Effector CD8-positive, alpha-beta T cell (primary cell): Measurements from ENCODE around the gene KLHL22.

ENCODE experiments used
- DNase-seq: peaks from one replicate; lab custom pipeline; 2025; lab: John Stamatoyannopoulos, UW

The KLHL22 gene

DNA sequence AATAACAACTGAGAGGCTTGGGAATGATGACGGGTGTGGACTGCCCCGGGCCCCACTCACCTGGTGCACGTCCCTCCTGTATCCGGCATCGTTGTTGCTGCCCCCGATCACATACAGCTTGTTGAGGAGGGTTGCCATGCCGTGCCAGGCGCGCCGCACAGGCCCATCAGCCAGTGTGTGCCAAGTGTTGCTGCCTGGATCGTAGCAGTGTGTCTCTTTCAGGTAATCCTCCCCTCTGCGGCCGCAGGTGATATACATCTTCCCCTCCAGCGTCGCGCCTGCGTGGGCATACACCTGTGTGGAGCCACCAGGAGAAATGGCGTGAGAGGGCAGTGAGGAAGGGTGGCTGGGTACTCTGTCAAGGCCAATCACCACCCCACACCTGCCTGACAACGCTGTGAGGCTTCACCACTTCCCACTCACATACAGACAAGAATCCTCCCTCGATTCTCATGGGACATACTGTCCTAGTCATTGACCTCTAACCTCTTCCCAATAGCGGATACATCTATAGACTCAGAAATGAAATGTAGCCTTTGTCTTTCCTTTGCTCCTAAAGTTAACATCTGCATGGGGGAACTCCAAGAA, 49.1 kb downstream of the KLHL22 start:
- no peak for DNase-seq

DNA sequence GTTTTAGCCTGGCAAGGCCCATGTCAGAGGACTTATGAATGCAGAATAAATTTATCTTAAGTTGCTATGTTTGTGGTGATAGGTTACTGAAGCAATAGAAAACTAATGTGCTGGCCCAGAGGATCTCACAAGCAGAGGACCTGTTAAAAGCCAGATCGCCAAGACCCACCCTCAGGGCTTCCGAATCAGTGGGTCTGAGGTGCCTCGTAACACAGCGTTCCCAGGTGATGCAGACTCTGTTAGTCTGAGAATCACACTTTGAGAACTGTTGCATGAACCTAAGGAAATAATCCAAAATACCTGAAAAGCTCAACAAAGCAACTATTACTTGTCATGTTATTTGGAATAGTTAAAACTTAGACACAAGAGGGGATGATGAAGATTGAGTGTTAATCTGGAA, 51.3 kb downstream of the KLHL22 start:
- no peak for DNase-seq

DNA sequence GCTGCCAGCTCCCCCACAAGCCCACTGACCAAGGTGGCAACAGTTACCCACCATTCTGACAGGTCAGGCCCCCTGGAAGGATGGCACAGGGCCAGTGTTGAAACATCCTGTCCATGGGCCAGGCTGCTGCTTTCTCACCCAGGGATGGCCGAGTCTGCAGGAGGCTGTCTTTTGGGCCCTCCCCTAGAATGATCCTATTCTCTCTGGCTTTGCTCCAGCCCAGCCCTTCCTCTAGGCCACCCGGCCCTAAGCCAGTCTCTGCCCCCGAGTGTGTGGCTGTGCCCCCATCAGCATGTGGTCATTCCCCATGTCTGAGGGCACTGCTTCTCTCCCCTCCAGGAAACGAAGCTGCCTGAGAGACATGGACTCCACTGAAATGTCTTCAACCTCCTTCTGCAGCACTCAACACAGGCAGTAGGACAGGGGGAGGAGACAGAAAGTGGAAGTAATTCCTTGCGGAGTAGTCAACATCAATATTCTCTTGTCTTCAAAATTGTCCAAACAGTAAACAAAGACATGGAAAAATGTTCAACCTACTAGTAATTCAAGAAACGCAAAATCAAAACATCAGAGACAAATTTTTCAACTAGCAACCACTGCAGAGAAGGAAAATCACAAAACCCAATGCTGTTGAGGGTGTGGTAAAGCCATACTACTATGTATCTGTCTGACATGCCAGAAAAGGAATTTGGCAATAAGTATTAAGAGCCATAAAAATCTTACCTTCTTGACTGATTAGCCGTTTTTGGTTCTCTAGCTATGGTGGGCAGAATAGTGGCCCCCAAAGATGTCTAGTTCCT, 52.9 kb downstream of the KLHL22 start:
- no peak for DNase-seq

DNA sequence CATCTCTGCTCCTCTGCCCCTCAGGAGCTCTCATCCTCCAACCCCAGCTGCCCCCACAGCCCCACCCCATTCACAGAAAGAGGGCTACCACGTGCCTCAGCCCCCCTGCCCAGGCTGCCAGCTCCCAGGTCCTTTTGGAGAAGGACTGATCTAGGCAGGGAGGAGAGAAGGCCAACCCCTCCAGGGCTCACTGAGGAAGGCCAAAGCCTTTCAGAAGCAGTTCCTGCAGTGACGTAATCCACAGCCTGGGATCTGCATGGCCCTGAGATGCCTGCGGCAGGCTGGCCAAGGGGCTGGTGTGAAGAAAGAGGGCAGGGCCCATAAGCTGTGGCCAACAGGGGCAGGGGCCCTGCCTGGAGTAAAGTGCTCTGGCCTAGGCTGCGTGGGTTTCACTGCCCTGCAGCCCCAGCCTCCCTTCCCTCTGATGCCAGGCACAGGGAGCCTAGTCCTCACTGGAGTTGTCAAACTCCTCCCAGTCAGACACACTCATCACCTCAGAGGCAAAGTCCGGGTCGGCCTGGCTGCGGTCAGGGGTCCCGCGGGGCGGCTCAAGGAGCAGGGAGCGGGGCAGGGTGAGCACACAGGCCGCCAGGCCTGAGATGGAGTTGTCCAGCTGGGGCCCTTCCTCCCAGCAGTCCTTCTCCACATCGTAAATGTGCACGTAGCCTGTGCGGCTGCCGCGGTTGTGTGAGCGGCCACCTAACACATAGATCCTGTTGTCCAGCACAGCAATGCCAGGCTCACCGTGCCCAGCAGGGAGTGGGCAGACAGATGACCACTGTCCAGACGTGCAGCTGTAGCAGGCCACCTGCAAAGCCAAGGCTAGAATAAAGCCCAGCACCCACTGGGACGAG, 53.7 kb downstream of the KLHL22 start:
- no peak for DNase-seq

DNA sequence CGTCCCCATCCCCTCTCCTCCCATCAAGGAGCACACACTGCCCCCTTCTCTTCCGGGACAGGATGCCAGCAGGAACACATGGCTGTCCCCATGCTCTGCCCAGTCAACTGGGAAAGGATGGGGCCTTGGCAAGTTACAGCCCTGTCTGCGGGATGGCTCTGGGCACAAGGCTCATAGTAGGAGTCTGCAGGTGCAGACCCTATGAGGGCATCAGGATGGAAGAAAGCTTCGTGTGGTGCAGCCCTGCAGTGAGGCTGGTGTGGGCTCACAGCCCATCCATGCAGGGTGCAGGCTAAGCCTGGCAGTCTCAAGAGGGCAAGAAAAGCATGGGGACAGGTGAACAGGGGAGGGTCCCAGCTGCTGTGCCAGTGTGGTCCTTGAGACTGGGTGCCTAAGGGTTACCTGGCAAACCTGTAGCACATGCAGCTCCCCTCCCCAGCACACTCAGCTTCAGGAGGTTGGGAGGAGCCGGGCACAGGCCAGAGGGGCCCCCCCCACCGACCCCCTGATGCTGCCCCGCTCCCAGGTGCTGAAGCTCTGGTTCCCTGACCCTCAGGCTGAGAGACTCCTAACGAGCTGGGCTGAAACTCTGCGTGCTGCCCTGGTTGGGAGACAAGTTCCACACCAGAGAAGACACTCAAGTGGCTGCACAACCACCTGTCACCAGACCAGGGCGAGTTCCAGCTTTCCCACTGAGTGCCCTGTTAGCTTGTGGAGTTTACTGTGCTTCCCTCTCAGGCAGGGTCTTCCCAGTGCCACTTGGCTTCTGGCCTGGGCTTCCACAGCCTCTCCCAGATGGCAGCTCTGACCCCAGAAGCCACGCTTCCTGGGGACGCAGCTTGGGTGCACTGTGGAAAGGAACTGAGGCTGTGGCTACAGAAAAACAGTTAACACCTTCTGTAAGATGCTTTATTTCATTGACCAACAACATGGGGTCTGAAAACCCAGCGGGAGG, 54.7 kb downstream of the KLHL22 start:
- no peak for DNase-seq

DNA sequence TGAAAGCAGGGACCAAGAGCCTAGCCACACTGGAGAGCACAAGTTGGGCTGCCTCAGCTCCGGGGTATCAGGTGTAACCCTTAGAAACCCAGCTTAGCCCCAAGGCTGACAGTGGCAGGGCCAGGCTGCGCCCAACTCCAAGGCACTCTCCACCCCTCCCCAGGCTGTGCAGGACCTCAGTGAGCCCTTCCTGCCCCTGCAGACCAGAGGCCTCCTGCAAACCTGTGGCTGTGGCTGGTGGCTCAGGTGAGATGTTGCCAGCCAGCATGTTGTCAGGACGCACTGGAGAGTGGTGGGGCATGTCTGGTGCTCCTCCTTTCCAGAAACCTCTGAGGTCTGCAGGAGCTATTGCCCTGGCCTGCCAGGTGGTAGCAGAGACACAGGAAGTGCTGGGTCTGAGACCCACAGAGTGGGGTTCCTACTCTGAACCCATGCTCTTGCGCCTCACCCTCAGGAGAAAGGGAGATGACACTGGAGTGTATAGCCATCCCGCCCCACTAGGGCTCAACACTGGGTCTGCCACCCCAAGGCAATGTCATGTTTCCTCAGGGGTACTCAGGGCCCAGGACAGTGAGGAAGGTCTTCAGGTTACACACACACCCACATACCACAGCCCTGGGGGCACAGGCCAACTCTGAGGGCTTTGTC, 55.5 kb downstream of the KLHL22 start:
- DNase-seq: no peak

DNA sequence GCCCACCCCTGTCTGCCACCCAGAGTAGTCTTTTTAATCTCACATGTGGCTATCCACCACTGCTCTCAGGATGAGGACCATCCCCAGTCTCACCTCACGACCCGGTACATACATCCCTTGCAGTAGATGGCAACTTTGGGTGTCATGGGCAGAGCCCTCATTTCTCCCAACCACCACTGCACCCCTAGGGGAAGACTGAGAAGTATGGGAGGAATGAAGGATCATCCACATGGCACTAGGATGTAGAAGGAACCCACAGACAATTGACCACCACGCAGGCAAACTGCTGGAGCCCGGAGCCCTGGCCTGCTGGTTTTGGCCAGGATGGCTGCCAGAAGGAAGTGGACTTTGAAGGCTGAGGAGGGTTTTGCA, 56.1 kb downstream of the KLHL22 start:
- DNase-seq: no peak

DNA sequence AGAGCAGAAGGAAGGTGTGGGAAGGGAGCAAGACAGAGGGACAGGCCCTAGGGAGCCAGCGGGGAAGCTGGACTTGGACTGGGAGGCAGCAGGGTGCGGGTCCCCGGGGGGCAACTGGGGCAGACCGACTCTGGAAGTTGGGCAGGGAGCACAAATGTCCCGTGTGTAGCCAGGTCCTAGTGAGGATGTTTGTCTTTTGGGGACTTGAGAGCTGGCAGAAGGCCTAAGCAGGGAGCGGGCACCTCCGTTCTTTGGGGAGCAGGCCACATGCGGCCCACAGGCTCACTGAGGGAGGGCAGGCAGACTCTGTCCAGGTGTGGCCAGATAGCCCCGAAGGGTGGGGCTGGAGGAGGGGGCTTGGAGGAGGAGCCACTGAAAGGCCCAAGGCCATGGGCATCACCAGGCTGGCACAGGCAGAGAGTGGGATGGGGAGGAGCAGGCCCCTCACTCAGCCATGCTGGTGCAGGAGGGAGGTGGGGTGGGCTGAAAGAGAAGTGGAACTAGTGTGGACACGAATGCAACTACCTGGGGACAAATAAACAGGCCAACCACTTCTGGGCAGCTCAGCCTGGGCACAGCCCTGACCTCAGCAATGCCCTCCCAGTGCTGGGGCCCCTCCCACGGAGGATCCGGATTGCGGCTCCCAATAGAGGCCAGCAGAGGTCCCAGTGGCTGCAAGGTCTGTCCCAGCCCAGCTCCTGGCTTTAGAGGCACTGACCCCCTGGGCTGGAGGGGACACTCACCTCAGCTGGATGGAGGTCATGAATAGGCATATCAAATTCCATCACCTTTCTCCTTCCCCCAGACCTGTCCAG, 56.7 kb downstream of the KLHL22 start:
- DNase-seq: no peak

DNA sequence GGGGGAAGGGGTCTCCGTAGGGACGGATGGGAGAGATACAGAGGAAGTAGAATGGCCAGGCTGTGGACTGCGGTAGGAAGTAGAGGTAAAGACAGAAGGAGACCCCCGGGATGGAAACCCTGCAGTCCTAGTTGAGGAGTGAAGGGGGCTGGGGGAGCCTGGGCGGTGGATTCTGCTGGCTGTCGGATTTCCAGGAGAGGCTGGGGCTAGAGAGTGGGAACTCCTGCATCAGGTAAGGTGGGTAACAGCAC, 57.2 kb downstream of the KLHL22 start:
- no peak for DNase-seq

DNA sequence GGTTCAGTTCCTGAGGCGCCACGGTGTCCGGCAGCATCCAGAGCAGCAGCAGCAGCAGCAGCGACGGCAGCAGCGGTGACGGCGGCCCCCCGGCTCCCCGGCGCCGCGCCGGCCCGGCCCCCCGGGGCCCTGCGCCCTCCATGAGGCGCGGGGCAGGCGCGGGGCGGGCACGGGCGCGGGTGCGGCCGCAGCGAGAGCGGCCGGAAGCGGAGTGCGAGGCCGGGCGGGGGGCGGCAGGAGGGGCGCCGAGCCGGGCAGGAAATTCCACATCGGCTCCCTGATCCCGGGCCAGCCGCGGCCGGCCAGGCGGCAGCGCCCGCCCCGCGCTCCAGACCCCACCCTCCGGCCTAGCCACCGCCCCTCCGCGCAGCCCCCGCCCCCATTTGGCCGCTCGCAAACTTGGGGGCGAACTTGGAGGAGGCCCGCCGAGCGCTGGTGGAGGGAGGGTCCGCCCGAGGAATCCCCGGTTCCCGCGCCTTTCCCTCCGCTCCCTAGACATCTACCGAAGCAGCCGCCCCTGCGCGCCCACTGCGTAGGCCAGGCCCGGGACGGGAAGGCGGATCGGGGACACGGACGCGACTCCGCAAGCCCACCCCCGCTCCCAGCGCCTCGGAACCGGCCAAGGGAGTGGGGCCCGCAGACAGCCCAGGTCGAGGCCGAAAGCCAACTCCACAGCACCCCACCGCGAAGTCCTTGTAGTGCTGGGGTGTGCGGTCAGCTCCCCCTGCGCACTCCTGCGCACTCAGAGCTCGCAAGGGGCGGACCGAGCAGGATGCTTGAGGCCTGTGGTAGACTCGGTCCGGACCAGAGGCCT, 57.8 kb downstream of the KLHL22 start, which contains the start of gene SCARF2:
TSS of gene SCARF2 (minus strand) at position 213 of the 814 bp plus-strand sequence. CDS start at position 142, 71 bp downstream.
- no peak for DNase-seq

DNA sequence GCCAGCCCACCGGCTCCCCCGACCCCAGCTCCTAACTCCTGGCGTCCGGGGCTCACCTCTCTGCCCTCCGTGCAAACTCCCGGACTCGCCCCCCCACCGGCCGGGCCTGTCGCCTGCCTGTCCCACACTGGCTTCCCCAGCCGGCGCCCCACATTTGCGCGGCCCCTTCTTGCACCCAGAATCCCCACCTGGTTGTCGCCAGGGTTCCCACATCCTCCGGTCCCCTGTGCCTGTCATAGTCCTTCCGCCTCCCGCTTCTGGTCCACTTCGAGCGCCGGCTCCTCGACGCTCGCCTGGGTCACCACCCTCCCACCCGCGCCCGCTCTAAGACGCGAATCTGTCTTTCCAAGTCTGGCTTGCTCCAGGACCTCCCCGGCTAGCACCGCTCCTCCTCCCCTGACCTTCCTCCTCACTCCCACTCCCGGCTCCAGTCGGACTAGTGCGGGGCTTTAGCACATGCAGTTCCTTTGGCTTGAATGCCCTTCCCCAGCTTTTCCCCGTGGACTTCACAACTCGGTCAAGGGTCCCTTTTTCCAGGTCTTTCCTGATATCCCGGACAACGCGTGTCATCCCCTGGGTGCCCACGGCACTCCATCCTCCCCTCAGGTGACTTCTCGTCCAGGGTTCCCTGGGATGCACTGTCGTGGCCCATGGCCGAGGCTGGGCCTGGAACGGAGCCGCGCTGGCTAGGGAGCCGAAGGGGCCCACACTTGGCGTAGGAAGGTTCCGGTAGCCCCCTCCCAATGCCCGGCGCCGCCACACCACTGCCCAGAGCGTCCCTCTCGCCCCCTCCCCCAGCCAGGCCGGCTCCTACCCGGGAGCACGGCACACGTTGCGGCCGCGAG, 58.6 kb downstream of the KLHL22 start:
- no peak for DNase-seq

DNA sequence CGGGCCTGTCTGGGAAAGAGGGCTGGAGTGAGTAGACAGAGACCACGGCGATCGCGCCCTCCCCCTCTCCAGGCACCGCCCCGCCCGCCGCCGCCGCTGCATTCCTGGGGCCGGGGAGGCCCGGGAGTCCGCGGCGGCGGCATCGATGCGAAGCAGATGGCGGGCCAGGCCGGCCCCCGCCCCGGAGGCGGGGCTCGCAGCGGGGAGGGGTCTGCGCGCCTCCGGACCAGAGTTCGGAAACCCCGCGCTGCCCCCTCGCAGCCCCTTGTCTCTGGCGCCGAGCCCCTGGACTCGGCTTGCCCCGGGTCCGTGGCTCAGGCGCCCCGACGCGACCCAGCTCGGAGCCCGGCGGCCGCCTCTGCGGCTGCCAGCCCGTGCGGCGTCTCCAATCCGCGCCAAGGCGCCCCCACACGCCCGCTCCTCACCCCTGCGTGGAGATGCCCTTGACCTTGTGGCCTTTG, 59.3 kb downstream of the KLHL22 start:
- DNase-seq: no peak

DNA sequence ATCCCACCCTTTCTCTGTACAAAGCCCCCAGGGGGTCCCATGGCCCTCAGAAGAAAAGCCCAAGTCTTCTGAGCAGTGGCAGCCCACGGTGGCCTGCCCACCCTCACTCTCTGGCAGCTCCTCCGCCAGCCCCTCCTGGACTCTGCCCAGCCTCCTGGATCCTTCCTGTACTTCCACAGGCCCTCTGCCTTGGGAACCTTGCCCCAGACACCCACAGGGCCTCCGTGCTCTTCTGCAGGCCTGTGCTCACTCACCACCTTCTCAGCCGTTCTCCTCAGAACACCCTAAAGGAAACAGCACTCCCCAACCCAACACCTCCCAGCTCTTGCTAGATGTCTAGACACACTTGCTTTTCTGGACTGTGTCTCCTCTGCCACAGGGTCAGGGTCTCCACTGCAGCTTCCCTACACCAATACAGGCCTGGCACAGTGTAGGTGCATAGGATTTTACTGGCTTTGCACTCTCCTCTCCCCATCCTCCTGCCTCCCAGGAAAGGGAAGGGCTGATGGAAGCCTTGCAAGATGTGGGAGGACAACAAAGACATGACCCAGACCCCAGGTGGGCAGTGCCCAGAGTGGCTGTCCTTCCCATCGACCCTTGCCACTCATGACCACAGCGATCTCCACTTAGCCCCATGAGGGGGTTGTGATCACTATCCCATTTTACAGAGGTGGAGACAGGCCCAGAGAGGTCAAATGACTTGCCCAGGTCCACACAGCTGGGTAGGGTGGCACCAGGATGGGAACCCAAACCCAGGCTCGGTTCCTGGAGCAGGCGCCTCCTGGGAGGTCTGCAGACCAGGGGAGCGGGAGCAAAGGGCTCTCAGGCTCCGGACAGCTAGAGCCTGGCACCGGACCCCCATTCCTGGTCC, 59.9 kb downstream of the KLHL22 start:
- no peak for DNase-seq

DNA sequence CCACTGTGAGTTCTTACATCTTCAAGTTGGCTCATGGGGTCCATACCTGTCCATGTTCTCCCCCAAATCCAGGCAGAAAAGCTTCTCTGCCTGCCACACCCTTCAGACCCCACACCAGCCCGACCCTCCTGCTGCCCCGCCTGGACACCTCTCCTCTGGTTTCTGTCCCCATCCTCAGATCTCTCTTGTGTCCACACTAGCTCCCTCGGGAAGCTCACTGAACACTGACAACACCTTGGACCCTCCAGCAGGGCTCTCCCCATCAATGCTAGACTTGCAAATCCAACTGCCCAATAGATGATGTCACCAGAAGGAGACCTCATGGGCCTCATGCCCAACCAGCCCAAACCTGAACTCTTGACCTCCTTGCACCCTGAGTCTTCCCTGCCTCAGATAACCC, 60.8 kb downstream of the KLHL22 start:
- no peak for DNase-seq

DNA sequence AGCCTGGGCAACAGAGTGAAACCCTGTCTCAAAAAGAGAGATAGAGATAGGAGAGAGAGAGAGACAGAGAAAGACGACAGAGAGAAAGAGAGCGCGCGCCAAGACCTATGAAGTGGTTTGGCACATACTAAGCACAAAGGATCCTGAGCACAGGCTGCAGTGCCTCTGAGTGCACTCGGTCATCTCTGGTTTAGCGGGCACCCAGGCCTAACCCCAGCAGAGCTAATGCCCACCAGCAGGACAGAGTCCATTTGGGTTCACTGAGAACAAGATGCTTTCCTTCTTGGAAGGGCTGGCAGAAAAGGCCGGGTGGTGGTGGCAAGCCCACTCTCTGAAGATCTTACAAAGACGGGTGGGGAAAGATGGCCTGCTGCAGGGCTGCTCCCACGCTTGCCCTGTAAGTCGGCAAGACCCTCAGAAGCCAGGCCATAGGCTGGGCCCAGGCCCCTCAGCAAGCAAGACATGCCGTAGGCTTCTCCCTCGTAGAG, 61.3 kb downstream of the KLHL22 start:
- DNase-seq: no peak

DNA sequence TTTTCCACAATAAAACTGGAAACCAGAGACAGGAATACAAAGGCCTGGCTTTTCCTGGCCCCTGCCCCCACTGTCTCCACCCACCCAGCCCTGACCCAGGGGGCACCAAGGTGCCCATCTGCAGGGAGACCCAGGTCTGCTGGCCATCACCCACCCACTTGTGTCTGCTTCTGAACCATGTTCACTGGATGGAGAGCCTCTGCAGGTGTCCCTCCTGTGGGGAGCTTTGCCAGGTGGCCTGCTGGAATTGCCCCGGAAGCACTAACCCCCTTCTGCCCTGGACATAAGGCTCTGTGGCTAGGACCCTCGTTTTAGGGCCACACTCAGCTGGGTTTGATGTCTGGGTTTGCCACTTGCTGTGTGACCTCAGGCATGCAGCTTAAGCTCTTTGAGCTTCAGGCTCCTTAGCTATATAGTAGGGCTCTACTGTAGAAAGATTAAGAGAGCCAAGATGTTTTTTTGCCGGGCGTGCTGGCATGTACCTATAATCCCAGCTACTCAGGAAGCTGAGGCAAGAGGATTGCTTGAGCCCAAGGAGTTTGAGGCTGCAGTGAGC, 61.8 kb downstream of the KLHL22 start:
- DNase-seq: no peak

DNA sequence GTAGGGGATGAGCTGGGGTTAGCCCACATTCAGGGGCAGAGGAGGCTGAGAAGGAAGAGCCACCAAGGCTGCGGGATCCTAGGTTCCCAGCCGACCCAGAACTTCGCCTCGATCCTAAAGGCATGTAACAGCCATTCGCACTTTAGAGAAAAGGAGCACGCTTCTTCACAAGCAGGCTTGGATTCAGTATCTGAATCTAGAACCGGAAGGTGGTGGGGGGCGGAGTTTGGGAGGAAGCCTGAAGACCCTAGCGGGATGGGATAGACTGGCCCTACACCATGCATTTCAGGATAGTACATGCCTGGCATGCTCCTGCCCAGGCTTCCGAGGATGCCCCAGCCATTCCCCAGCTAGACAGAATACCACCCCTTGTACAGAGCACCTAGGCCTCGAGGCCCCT, 62.4 kb downstream of the KLHL22 start:
- DNase-seq: no peak
